Prostate gland (tissue), 2 donors: ENCODE data around the gene MAOA.

ENCODE experiments used
- POLR2A ChIP-seq: fragments of 450-650 bp; IDR thresholded peaks from one replicate; pipeline ENCODE4 v1.6.1; 2016; ENCODE audit warnings: antibody characterized with exemption, mild to moderate bottlenecking
- TF ChIP-seq, protein P1 (sequence below), 4 experiments: fragments of 200-600 bp in 2 of 4; fragments of 450-650 bp in 2 of 4; sonication (generic) in 2 of 4; IDR thresholded peaks; 1 replicate in 3 of 4; 2 replicates in 1 of 4; pipeline ENCODE4 v1.5.1; 2016 to 2019; ENCODE audit warnings: antibody characterized with exemption in 4 of 4, mild to moderate bottlenecking in 2 of 4, moderate library complexity in 2 of 4

- TF ChIP-seq, protein P1, sequence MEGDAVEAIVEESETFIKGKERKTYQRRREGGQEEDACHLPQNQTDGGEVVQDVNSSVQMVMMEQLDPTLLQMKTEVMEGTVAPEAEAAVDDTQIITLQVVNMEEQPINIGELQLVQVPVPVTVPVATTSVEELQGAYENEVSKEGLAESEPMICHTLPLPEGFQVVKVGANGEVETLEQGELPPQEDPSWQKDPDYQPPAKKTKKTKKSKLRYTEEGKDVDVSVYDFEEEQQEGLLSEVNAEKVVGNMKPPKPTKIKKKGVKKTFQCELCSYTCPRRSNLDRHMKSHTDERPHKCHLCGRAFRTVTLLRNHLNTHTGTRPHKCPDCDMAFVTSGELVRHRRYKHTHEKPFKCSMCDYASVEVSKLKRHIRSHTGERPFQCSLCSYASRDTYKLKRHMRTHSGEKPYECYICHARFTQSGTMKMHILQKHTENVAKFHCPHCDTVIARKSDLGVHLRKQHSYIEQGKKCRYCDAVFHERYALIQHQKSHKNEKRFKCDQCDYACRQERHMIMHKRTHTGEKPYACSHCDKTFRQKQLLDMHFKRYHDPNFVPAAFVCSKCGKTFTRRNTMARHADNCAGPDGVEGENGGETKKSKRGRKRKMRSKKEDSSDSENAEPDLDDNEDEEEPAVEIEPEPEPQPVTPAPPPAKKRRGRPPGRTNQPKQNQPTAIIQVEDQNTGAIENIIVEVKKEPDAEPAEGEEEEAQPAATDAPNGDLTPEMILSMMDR (IDR thresholded peaks at IDR 0.05) = no peak
- no peak for TF ChIP-seq POLR2A
Observed at GRCh38 chrX:43717161-43717560, 61.1 kb downstream of the MAOA start.
